HEK293 (cell line): ENCODE results near the gene SYNPO2L.

Source experiments
- CTCF ChIA-PET: fragments of 350-600 bp; formaldehyde crosslinking; extraction: SDS; loops from one replicate; lab custom pipeline; 2021; ENCODE audit warnings: antibody characterized with exemption; lab: Yijun Ruan, JAX
- POLR2A ChIA-PET: fragments of 300-600 bp; formaldehyde crosslinking; extraction: SDS; loops from one replicate; lab custom pipeline; 2020; ENCODE audit warnings: antibody characterized with exemption, inconsistent platforms; lab: Yijun Ruan, JAX
- H3K27ac ChIP-seq: fragments of 200-500 bp; sonication (Bioruptor generic); 2 replicates; pipeline ENCODE4 v1.5.1; 2014; ENCODE audit warnings: low read depth, low read length, control low read depth, inconsistent platforms; ENCODE audit errors: extremely low read depth
- H3K36me3 ChIP-seq, 2 experiments: fragments of 200-500 bp in 1 of 2; sonication (Bioruptor generic) in 1 of 2; 1 replicate in 1 of 2; 2 replicates in 1 of 2; pipeline ENCODE4 v1.5.1; 2014 to 2017; ENCODE audit warnings: inconsistent platforms in 2 of 2, low read length in 2 of 2; ENCODE audit not compliant: control insufficient read depth in 2 of 2, insufficient read depth in 1 of 2
- H3K4me1 ChIP-seq: fragments of 200-500 bp; sonication (Bioruptor generic); 2 replicates; pipeline ENCODE4 v1.5.1; 2014; ENCODE audit warnings: mild to moderate bottlenecking, low read length, inconsistent platforms; ENCODE audit not compliant: control insufficient read depth, insufficient read depth
- H3K4me3 ChIP-seq: 2 replicates; pipeline ENCODE4 v1.5.1; 2011; ENCODE audit warnings: low read depth, mild to moderate bottlenecking, control low read depth, low read length, moderate library complexity
- H3K9me3 ChIP-seq: fragments of 200-500 bp; sonication (Bioruptor generic); 2 replicates; pipeline ENCODE4 v1.5.1; 2014; ENCODE audit warnings: low read depth, low read length, inconsistent platforms; ENCODE audit not compliant: control insufficient read depth, insufficient read depth
- BCL11A ChIP-seq: fragments of 450-650 bp; formaldehyde crosslinking; IDR thresholded peaks from 2 replicates; pipeline ENCODE4 v1.5.1; 2016; ENCODE audit warnings: low read depth, missing biosample characterization, missing genetic modification characterization
- MYNN ChIP-seq: fragments of 450-650 bp; formaldehyde crosslinking; IDR thresholded peaks from 2 replicates; pipeline ENCODE4 v1.5.1; 2016; ENCODE audit warnings: missing biosample characterization, missing genetic modification characterization, borderline replicate concordance
- RBAK ChIP-seq: fragments of 450-650 bp; formaldehyde crosslinking; IDR thresholded peaks from 2 replicates; pipeline ENCODE4 v1.5.1; 2016; ENCODE audit warnings: missing biosample characterization, missing genetic modification characterization
- SCRT1 ChIP-seq: fragments of 450-650 bp; formaldehyde crosslinking; IDR thresholded peaks from 2 replicates; pipeline ENCODE4 v1.5.1; 2016; ENCODE audit warnings: missing biosample characterization, missing genetic modification characterization, borderline replicate concordance
- ZFP69B ChIP-seq: fragments of 450-650 bp; formaldehyde crosslinking; IDR thresholded peaks from 2 replicates; pipeline ENCODE4 v1.5.1; 2016; ENCODE audit warnings: missing biosample characterization, missing genetic modification characterization
- ZNF121 ChIP-seq: fragments of 450-650 bp; formaldehyde crosslinking; IDR thresholded peaks from 2 replicates; pipeline ENCODE4 v1.5.1; 2016; ENCODE audit warnings: missing biosample characterization, missing genetic modification characterization
- ZNF174 ChIP-seq: fragments of 450-650 bp; formaldehyde crosslinking; IDR thresholded peaks from 2 replicates; pipeline ENCODE4 v1.5.0; 2017; ENCODE audit warnings: missing biosample characterization, mild to moderate bottlenecking, missing genetic modification characterization
- ZNF311 ChIP-seq: fragments of 450-650 bp; formaldehyde crosslinking; IDR thresholded peaks from 2 replicates; pipeline ENCODE4 v1.5.1; 2017; ENCODE audit warnings: missing biosample characterization, missing genetic modification characterization, borderline replicate concordance
- ZNF350 ChIP-seq: fragments of 450-650 bp; formaldehyde crosslinking; IDR thresholded peaks from 2 replicates; pipeline ENCODE4 v1.5.0; 2017; ENCODE audit warnings: missing biosample characterization, mild to moderate bottlenecking, missing genetic modification characterization
- ZNF670 ChIP-seq: fragments of 450-650 bp; formaldehyde crosslinking; IDR thresholded peaks from 2 replicates; pipeline ENCODE4 v1.5.1; 2016; ENCODE audit warnings: missing biosample characterization, missing genetic modification characterization, low read depth
- TF ChIP-seq, protein P1 (sequence below): fragments of 450-650 bp; formaldehyde crosslinking; IDR thresholded peaks from 2 replicates; pipeline ENCODE4 v1.5.1; 2016; ENCODE audit warnings: missing biosample characterization, missing genetic modification characterization
- TF ChIP-seq, protein P2 (sequence below): fragments of 450-650 bp; formaldehyde crosslinking; IDR thresholded peaks from 2 replicates; pipeline ENCODE4 v1.5.1; 2016; ENCODE audit warnings: missing biosample characterization, missing genetic modification characterization
- TF ChIP-seq, protein P3 (sequence below): fragments of 450-650 bp; formaldehyde crosslinking; conservative IDR thresholded peaks from 2 replicates; pipeline ENCODE4 v1.5.1; 2016; ENCODE audit warnings: low read depth, missing biosample characterization, missing genetic modification characterization

The SYNPO2L gene

DNA sequence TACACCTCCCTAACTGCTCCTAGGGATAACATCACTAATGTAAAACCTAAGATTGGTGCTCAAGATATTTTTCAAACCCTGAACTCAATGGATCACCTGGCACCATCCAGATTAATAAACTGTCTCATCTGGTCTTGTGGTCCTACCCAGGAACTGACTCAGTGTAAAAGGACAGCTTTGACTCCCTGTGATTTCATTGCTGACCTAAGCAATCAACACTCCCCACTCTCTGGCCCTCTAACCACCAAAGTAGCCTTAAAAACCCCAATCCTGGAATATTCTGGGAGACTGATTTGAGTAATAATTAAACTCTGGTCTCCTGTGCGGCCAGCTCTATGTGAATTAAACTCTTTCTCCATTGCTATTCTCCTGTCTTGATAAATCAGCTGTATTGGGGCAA lies 58.5 kb downstream of the SYNPO2L start:
- H3K4me3 ChIP-seq = no peak overlapping the region
- ChIA-PET CTCF (interaction anchor here (0.6 kb wide), 1 partner anchor 564 kb away, joined by 4 read pairs; no protein-coding TSS in a partner anchor), POLR2A (no interaction called here)
- no peak overlapping the region for H3K27ac ChIP-seq
- H3K9me3 ChIP-seq = no peaks in the 10 kb centered on the region
- H3K36me3 ChIP-seq = no peaks in the 10 kb centered on the region
- H3K4me1 ChIP-seq = peaks cover 2% of the 10 kb centered on the region; the same call in 1 of the 2 replicates
- TF ChIP-seq, protein P1, sequence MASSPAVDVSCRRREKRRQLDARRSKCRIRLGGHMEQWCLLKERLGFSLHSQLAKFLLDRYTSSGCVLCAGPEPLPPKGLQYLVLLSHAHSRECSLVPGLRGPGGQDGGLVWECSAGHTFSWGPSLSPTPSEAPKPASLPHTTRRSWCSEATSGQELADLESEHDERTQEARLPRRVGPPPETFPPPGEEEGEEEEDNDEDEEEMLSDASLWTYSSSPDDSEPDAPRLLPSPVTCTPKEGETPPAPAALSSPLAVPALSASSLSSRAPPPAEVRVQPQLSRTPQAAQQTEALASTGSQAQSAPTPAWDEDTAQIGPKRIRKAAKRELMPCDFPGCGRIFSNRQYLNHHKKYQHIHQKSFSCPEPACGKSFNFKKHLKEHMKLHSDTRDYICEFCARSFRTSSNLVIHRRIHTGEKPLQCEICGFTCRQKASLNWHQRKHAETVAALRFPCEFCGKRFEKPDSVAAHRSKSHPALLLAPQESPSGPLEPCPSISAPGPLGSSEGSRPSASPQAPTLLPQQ (tag by site-specific recombination) = no peak
- TF ChIP-seq ZFP69B (tag by site-specific recombination) (no peak), SCRT1 (tag by site-specific recombination) (no peak), MYNN (tag by site-specific recombination) (no peak), ZNF670 (no peak), ZNF311 (tag by site-specific recombination) (no peak), RBAK (tag by site-specific recombination) (no peak), BCL11A (tag by site-specific recombination) (no peak), ZNF350 (no peak), ZNF121 (no peak), ZNF174 (tag by site-specific recombination) (no peak)
- TF ChIP-seq, protein P2, sequence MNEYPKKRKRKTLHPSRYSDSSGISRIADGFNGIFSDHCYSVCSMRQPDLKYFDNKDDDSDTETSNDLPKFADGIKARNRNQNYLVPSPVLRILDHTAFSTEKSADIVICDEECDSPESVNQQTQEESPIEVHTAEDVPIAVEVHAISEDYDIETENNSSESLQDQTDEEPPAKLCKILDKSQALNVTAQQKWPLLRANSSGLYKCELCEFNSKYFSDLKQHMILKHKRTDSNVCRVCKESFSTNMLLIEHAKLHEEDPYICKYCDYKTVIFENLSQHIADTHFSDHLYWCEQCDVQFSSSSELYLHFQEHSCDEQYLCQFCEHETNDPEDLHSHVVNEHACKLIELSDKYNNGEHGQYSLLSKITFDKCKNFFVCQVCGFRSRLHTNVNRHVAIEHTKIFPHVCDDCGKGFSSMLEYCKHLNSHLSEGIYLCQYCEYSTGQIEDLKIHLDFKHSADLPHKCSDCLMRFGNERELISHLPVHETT (tag by site-specific recombination) = no peak
- TF ChIP-seq, protein P3, sequence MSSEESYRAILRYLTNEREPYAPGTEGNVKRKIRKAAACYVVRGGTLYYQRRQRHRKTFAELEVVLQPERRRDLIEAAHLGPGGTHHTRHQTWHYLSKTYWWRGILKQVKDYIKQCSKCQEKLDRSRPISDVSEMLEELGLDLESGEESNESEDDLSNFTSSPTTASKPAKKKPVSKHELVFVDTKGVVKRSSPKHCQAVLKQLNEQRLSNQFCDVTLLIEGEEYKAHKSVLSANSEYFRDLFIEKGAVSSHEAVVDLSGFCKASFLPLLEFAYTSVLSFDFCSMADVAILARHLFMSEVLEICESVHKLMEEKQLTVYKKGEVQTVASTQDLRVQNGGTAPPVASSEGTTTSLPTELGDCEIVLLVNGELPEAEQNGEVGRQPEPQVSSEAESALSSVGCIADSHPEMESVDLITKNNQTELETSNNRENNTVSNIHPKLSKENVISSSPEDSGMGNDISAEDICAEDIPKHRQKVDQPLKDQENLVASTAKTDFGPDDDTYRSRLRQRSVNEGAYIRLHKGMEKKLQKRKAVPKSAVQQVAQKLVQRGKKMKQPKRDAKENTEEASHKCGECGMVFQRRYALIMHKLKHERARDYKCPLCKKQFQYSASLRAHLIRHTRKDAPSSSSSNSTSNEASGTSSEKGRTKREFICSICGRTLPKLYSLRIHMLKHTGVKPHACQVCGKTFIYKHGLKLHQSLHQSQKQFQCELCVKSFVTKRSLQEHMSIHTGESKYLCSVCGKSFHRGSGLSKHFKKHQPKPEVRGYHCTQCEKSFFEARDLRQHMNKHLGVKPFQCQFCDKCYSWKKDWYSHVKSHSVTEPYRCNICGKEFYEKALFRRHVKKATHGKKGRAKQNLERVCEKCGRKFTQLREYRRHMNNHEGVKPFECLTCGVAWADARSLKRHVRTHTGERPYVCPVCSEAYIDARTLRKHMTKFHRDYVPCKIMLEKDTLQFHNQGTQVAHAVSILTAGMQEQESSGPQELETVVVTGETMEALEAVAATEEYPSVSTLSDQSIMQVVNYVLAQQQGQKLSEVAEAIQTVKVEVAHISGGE (tag by site-specific recombination) = no peak
